VCaP (cell line): Measurements from ENCODE around the gene HYAL1.
"Not testable (repeated sequence)": the region's sequence is repeated elsewhere in the genome, so short reads cannot be mapped to it uniquely, and the experiment has no call there.

Source experiments
- H3K27ac ChIP-seq: fragments of 450-650 bp; 2 replicates; pipeline ENCODE4 v1.5.1; 2017
- CTCF ChIP-seq: fragments of 450-650 bp; conservative IDR thresholded peaks from 2 replicates; pipeline ENCODE4 v1.5.1; 2017; ENCODE audit warnings: mild to moderate bottlenecking, moderate library complexity

HYAL1 gene

GRCh38 chr3:50262778-50263177, 40.6 kb downstream of the HYAL1 start:
- H3K27ac ChIP-seq, result no peak overlapping the region

GRCh38 chr3:50262200-50262599, 41.2 kb downstream of the HYAL1 start:
- not testable (repeated sequence) for H3K27ac ChIP-seq

More at GRCh38 chr3:50262778-50263177, 40.6 kb downstream of the HYAL1 start:
- no peak for TF ChIP-seq CTCF

- TF ChIP-seq CTCF, result no peak
- peak overlapping the region; percentile 93; the same call in 1 of the 2 replicates for H3K27ac ChIP-seq
Observed at GRCh38 chr3:50261505-50261904, 41.9 kb downstream of the HYAL1 start.

GRCh38 chr3:50260942-50261441, 42.4 kb downstream of the HYAL1 start:
- peak overlapping the region; percentile 93 for H3K27ac ChIP-seq
- TF ChIP-seq CTCF, result no peak

GRCh38 chr3:50260027-50260941, 43.1 kb downstream of the HYAL1 start:
- peak overlapping the region; percentile 93 for H3K27ac ChIP-seq
- peak; percentile 99 for TF ChIP-seq CTCF

- peak overlapping the region; percentile 93 for H3K27ac ChIP-seq
- TF ChIP-seq CTCF, result no peak
Observed at GRCh38 chr3:50259432-50260026, 43.8 kb downstream of the HYAL1 start.

- no peak for TF ChIP-seq CTCF
- peak overlapping the region; percentile 93 for H3K27ac ChIP-seq
Observed at GRCh38 chr3:50258979-50259378, 44.4 kb downstream of the HYAL1 start.
